HG03521 (cell line): ENCODE measurements around the gene ZNFX1.
"Not testable (repeated sequence)": the region's sequence is repeated elsewhere in the genome, so short reads cannot be mapped to it uniquely, and the experiment has no call there.

ENCODE experiments used
- ATAC-seq: cut with Tn5 transposase; IDR thresholded peaks from one replicate; pipeline ENCODE4 v1.9.1; 2021; ENCODE audit warnings: mild to moderate bottlenecking, moderate library complexity; ENCODE audit not compliant: unreplicated experiment

Gene ZNFX1

GRCh38 chr20:49278036-49278817 lies at the start of gene ZNFX1:
TSS of gene ZNFX1 (minus strand) at chr20:49278057. CDS start at chr20:49275839, 2,218 bp downstream.
- peak; percentile 83 for ATAC-seq

- no peak for ATAC-seq
Observed at GRCh38 chr20:49326026-49326425, 48.2 kb upstream of the ZNFX1 start.

- ATAC-seq = no peak
Observed at GRCh38 chr20:49324306-49324705, 46.4 kb upstream of the ZNFX1 start.

- no peak for ATAC-seq
Observed at GRCh38 chr20:49323622-49324238, 45.9 kb upstream of the ZNFX1 start.

GRCh38 chr20:49320460-49320859 lies 42.6 kb upstream of the ZNFX1 start:
- ATAC-seq = no peak

GRCh38 chr20:49319208-49319809 lies 41.5 kb upstream of the ZNFX1 start:
- ATAC-seq = no peak

GRCh38 chr20:49318430-49319207 lies 40.8 kb upstream of the ZNFX1 start:
- ATAC-seq = no peak

- ATAC-seq = no peak
Observed at GRCh38 chr20:49318091-49318429, 40.2 kb upstream of the ZNFX1 start.

GRCh38 chr20:49316704-49317103 lies 38.8 kb upstream of the ZNFX1 start:
- no peak for ATAC-seq

GRCh38 chr20:49315580-49315979 lies 37.7 kb upstream of the ZNFX1 start:
- ATAC-seq = no peak

- ATAC-seq = not testable (repeated sequence)
Observed at GRCh38 chr20:49314052-49314451, 36.2 kb upstream of the ZNFX1 start.

GRCh38 chr20:49313283-49313682 lies 35.4 kb upstream of the ZNFX1 start:
- no peak for ATAC-seq

- ATAC-seq = no peak
Observed at GRCh38 chr20:49312661-49313060, 34.8 kb upstream of the ZNFX1 start.

GRCh38 chr20:49310705-49311104 lies 32.8 kb upstream of the ZNFX1 start:
- no peak for ATAC-seq

GRCh38 chr20:49308875-49309274 lies 31.0 kb upstream of the ZNFX1 start:
- no peak for ATAC-seq

GRCh38 chr20:49306903-49307620 lies 29.2 kb upstream of the ZNFX1 start:
- no peak for ATAC-seq

- no peak for ATAC-seq
Observed at GRCh38 chr20:49303065-49303552, 25.3 kb upstream of the ZNFX1 start.

GRCh38 chr20:49297605-49298530 lies 20.0 kb upstream of the ZNFX1 start:
- no peak for ATAC-seq

- not testable (repeated sequence) for ATAC-seq
Observed at GRCh38 chr20:49294002-49294654, 16.3 kb upstream of the ZNFX1 start.
